Measurements from ENCODE around the gene REN.

Gene REN

GRCh38 chr1:204166219-204166618 is at the start of gene REN:
Gene REN (minus strand): TSS chr1:204166337. CDS start chr1:204166293, 44 bp downstream.
- no peak for DNase-seq

- peak; percentile 35 for DNase-seq
Measured at GRCh38 chr1:204213668-204214662, 47.8 kb upstream of the REN start, which contains the start of gene GOLT1A. Gene GOLT1A (minus strand): TSS chr1:204213988. CDS start chr1:204213906, 82 bp downstream.

- DNase-seq, result no peak
Measured at GRCh38 chr1:204212715-204213114, 46.6 kb upstream of the REN start.

GRCh38 chr1:204211046-204211445 is 44.9 kb upstream of the REN start:
- no peak for DNase-seq

GRCh38 chr1:204207136-204207616 is 41.0 kb upstream of the REN start:
- peak; percentile 56 for DNase-seq

GRCh38 chr1:204206121-204206520 is 40.0 kb upstream of the REN start:
- DNase-seq, result no peak

- DNase-seq, result no peak
Measured at GRCh38 chr1:204205486-204205885, 39.3 kb upstream of the REN start.

GRCh38 chr1:204204944-204205343 is 38.8 kb upstream of the REN start:
- DNase-seq, result no peak

- DNase-seq, result no peak
Measured at GRCh38 chr1:204203206-204203767, 37.1 kb upstream of the REN start.

GRCh38 chr1:204202481-204202880 is 36.3 kb upstream of the REN start:
- DNase-seq, result no peak

GRCh38 chr1:204201348-204202040 is 35.4 kb upstream of the REN start:
- DNase-seq, result no peak

- no peak for DNase-seq
Measured at GRCh38 chr1:204199579-204199978, 33.4 kb upstream of the REN start.

GRCh38 chr1:204198348-204199340 is 32.5 kb upstream of the REN start:
- no peak for DNase-seq

- no peak for DNase-seq
Measured at GRCh38 chr1:204197068-204197467, 30.9 kb upstream of the REN start.

GRCh38 chr1:204196068-204196795 is 30.1 kb upstream of the REN start, which contains the start of gene KISS1:
Gene KISS1 (minus strand): TSS chr1:204196491. CDS start chr1:204192876, 3,615 bp downstream.
- no peak for DNase-seq

GRCh38 chr1:204194771-204195170 is 28.6 kb upstream of the REN start:
- DNase-seq, result no peak

- no peak for DNase-seq
Measured at GRCh38 chr1:204194080-204194479, 27.9 kb upstream of the REN start.

- DNase-seq, result no peak
Measured at GRCh38 chr1:204192589-204193352, 26.6 kb upstream of the REN start.

GRCh38 chr1:204192046-204192445 is 25.9 kb upstream of the REN start:
- DNase-seq, result peak; percentile 40

- peak; percentile 38 for DNase-seq
Measured at GRCh38 chr1:204191456-204191855, 25.3 kb upstream of the REN start.
